Endothelial cell of umbilical vein (primary cell): ENCODE measurements around the gene MORC4. TPM values are rescaled to one million over a fixed set of nuclear protein-coding genes. Genes with fewer than 3 reads are reported as not detected.

Source experiments
- BruUV-seq: library from RNA; stranded (reverse); fragments of 400-500 nt; replicated peaks from 2 replicates; lab custom pipeline; 2021; lab: Mats Ljungman, UMichigan
- CTCF ChIA-PET: fragments of 300-600, 350-600 bp; sonication (Branson Sonifier 250); formaldehyde crosslinking; loops from one replicate; lab custom pipeline; 2021; ENCODE audit warnings: antibody characterized with exemption, inconsistent platforms; lab: Charles Lee
- POLR2A ChIA-PET: fragments of 300-600, 350-600 bp; sonication (Branson Sonifier 250); formaldehyde crosslinking; loops from one replicate; lab custom pipeline; 2021; ENCODE audit warnings: antibody characterized with exemption, inconsistent platforms; lab: Charles Lee
- DNase-seq: peaks from one replicate; pipeline ENCODE4 v3.0.0-alpha.2; 2011; ENCODE audit warnings: low read depth, low spot score
- FAIRE-seq: peaks from 2 replicates; lab custom pipeline; 2011; peaks lifted over from hg19 to GRCh38; lab: Jason Lieb, UNC
- H2AFZ ChIP-seq: 2 replicates; pipeline ENCODE4 v1.6.0; 2012; ENCODE audit warnings: low read depth, low read length, control low read depth, inconsistent platforms
- H3K27ac ChIP-seq: 2 replicates; pipeline ENCODE4 v1.5.1; 2011; ENCODE audit warnings: low read depth, mild to moderate bottlenecking, control low read depth, low read length, moderate library complexity; ENCODE audit not compliant: insufficient read depth
- H3K27me3 ChIP-seq, 2 experiments: 2 replicates each; pipeline versions ENCODE4 v1.6.0 to v1.6.1; 2011; ENCODE audit warnings: low read length in 2 of 2, mixed read lengths in 1 of 2; ENCODE audit not compliant: control insufficient read depth in 2 of 2, insufficient read depth in 2 of 2
- H3K36me3 ChIP-seq, 2 experiments: 2 replicates in 1 of 2; 3 replicates in 1 of 2; pipeline ENCODE4 v1.5.1; 2011; ENCODE audit warnings: low read length in 2 of 2, mild to moderate bottlenecking in 1 of 2, moderate library complexity in 1 of 2; ENCODE audit not compliant: control insufficient read depth in 2 of 2, insufficient read depth in 2 of 2; ENCODE audit errors: extremely low read depth in 1 of 2
- H3K4me1 ChIP-seq: 3 replicates; pipeline ENCODE4 v1.5.1; 2011; ENCODE audit warnings: mild to moderate bottlenecking, low read length; ENCODE audit not compliant: control insufficient read depth, insufficient read depth; ENCODE audit errors: extremely low read depth
- H3K4me2 ChIP-seq: 2 replicates; pipeline ENCODE4 v1.6.1; 2011; ENCODE audit warnings: low read length, control low read depth, mixed read lengths; ENCODE audit not compliant: insufficient read depth
- H3K4me3 ChIP-seq, 3 experiments: fragments of 200-600 bp in 1 of 3; sonication (generic), shearing (Covaris generic) in 1 of 3; replicated peaks in 1 of 3; 2 replicates each; pipeline ENCODE4 v1.5.1; 2011 to 2016; ENCODE audit warnings: control low read depth in 3 of 3, low read length in 3 of 3, mild to moderate bottlenecking in 2 of 3, inconsistent platforms in 1 of 3, low read depth in 1 of 3, moderate library complexity in 1 of 3; ENCODE audit not compliant: insufficient read depth in 1 of 3
- H3K79me2 ChIP-seq: 2 replicates; pipeline ENCODE4 v1.6.0; 2012; ENCODE audit warnings: low read length, inconsistent platforms; ENCODE audit not compliant: control insufficient read depth, insufficient read depth
- H3K9ac ChIP-seq: replicated peaks from 2 replicates; pipeline ENCODE3; 2011; ENCODE audit warnings: low read length, control low read depth; ENCODE audit not compliant: insufficient read depth; ENCODE audit errors: extremely low read depth
- H3K9me1 ChIP-seq: replicated peaks from 3 replicates; pipeline ENCODE4 v1.6.0; 2011; ENCODE audit warnings: mild to moderate bottlenecking, low read length; ENCODE audit not compliant: control insufficient read depth, insufficient read depth; ENCODE audit errors: extremely low read depth
- H3K9me3 ChIP-seq: replicated peaks from 2 replicates; pipeline ENCODE4 v1.5.1; 2012; ENCODE audit warnings: low read length, inconsistent platforms; ENCODE audit not compliant: control insufficient read depth, insufficient read depth
- H4K20me1 ChIP-seq: replicated peaks from 2 replicates; pipeline ENCODE3; 2011; ENCODE audit warnings: mild to moderate bottlenecking, low read length; ENCODE audit not compliant: control insufficient read depth, insufficient read depth; ENCODE audit errors: extremely low read depth
- CTCF ChIP-seq, 2 donors: IDR thresholded peaks; 1 replicate in 1 of 2; 2 replicates in 1 of 2; pipeline ENCODE4 v1.5.1; 2011; ENCODE audit warnings: low read length in 2 of 2, mild to moderate bottlenecking in 2 of 2, moderate library complexity in 2 of 2, control low read depth in 1 of 2, inconsistent platforms in 1 of 2, low read depth in 1 of 2; ENCODE audit not compliant: insufficient read depth in 1 of 2; ENCODE audit errors: extremely low read depth in 1 of 2
- EZH2 ChIP-seq: IDR thresholded peaks from 2 replicates; pipeline ENCODE4 v1.6.1; 2012; ENCODE audit warnings: borderline replicate concordance, low read depth, mild to moderate bottlenecking, moderate library complexity, low read length, inconsistent platforms; ENCODE audit not compliant: severe bottlenecking
- FOS ChIP-seq: IDR thresholded peaks from 2 replicates; pipeline ENCODE4 v1.6.1; 2011; ENCODE audit warnings: mild to moderate bottlenecking, low read length, moderate library complexity, borderline replicate concordance; ENCODE audit not compliant: insufficient read depth
- JUN ChIP-seq: IDR thresholded peaks from 2 replicates; pipeline ENCODE4 v1.6.1; 2011; ENCODE audit warnings: borderline replicate concordance, low read depth; ENCODE audit not compliant: insufficient read length, insufficient read depth
- MAX ChIP-seq: IDR thresholded peaks from 2 replicates; pipeline ENCODE4 v1.6.1; 2011; ENCODE audit not compliant: insufficient read depth, insufficient read length
- MYC ChIP-seq: IDR thresholded peaks from one replicate; pipeline ENCODE4 v1.6.1; 2011; ENCODE audit warnings: mild to moderate bottlenecking, low read depth, low read length
- POLR2A ChIP-seq: IDR thresholded peaks from 2 replicates; pipeline ENCODE4 v1.6.1; 2012; ENCODE audit warnings: low read depth, mild to moderate bottlenecking, control low read depth, low read length
- POLR2AphosphoS5 ChIP-seq: IDR thresholded peaks from 2 replicates; pipeline ENCODE4 v1.6.1; 2012; ENCODE audit warnings: low read depth, mild to moderate bottlenecking, control low read depth, low read length, moderate library complexity; ENCODE audit not compliant: insufficient read depth
- dilution Hi-C: fragments of 300-500 bp; cut with MboI; formaldehyde crosslinking; loops from one replicate; pipeline ENCODE4 v1.15.0; 2019; ENCODE audit warnings: low sequenced_read_pairs; ENCODE audit not compliant: extremely low pct_ligation_motif_present
- intact Hi-C: fragments of 100-400 bp; cut with micrococcal nuclease; formaldehyde crosslinking; loops from one replicate; pipeline ENCODE4 v1.10.0; 2022
- polyA plus RNA-seq, 4 experiments: library from polyadenylated mRNA; depleted of rRNA in 3 of 4; stranded (reverse) in 3 of 4; unstranded in 1 of 4; fragments of >200 nt; gene quantifications; 2 replicates each; pipeline versions ENCODE4 v1.2.1 to v1.2.3, GENCODE V29; 2011 to 2012; ENCODE audit warnings: missing spikeins in 1 of 4
- total RNA-seq: library from RNA; stranded (reverse); gene quantifications from 2 replicates; pipeline ENCODE4 v1.2.3, GENCODE V29; 2021

The MORC4 gene
- total and polyA plus RNA-seq, 2 donors (not counting 3 experiments of a cell fraction or from before 2014, with no cell fraction given): 4.3 to 12.0 TPM

DNA sequence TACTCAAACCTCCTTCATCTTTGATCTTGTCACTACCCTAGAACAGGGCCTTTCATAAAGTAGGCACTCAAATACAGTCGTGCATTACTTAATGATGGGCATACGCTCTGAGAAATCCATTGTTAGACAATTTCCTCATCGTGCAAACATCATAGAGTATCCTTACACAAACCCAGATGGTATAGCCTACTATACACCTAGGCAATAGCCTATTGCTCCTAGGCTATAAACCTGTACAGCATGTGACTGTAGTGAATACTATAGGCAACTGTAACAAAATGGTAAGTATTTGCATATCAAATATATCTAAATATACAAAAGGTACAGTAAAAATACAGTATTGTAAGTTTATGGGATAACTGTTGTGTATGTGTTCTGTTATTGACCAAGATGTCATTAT is 47.9 kb downstream of the MORC4 start:
- intact Hi-C loops: no loop called here
- DNase-seq: no peak
- TF ChIP-seq POLR2A (no peak), MAX (no peak), EZH2 (no peak), POLR2AphosphoS5 (no peak), CTCF (IDR thresholded peaks at IDR 0.05; ENCODE audit: extremely low read depth in 1 of 2, insufficient read depth in 1 of 2, low read depth in 1 of 2, low read length in 2 of 2) (no peak), FOS (no peak), MYC (no peak), JUN (no peak)
- Histone ChIP-seq H3K79me2 (no peaks in the 10 kb centered on the region), H3K4me2 (no peak overlapping the region), H3K27ac (no peak overlapping the region), H3K36me3 (no peaks in the 10 kb centered on the region), H2AFZ (no peak overlapping the region), H3K4me3 (no peak overlapping the region), H4K20me1 (no peaks in the 10 kb centered on the region), H3K9ac (no peak overlapping the region), H3K9me3 (no peaks in the 10 kb centered on the region), H3K9me1 (no peaks in the 10 kb centered on the region), H3K4me1 (no peaks in the 10 kb centered on the region), H3K27me3 (no peaks in the 10 kb centered on the region)
- no peak for FAIRE-seq
- no TSS peak for BruUV-seq
- dilution Hi-C loops: no loop called here
- CTCF ChIA-PET: interaction anchor here (1.1 to 3.6 kb wide), 3 partner anchors 53 to 77 kb away, joined by 5 to 44 read pairs (median 23); no protein-coding TSS in a partner anchor
- POLR2A ChIA-PET: no interaction called here
